Left renal pelvis (tissue), 4 donors: ENCODE data around the gene NOX5. TPM values are rescaled to one million over a fixed set of nuclear protein-coding genes. Genes with fewer than 3 reads are reported as not detected.
"Not testable (repeated sequence)": the region's sequence is repeated elsewhere in the genome, so short reads cannot be mapped to it uniquely, and the experiment has no call there.

ENCODE experiments used
- DNase-seq, 4 donors: peaks; one replicate each; pipeline ENCODE4 v3.0.0-alpha.2; 2013; ENCODE audit warnings: low read depth in 4 of 4, low spot score in 3 of 4
- polyA plus RNA-seq, 4 donors: library from polyadenylated mRNA; unstranded; fragments of 120-200 nt; gene quantifications; one replicate each; pipeline ENCODE4 v1.2.1, GENCODE V29; 2013; ENCODE audit not compliant: insufficient read length in 4 of 4

NOX5 gene
- polyA plus RNA-seq, 4 donors: 0.54 to 1.3 (median 0.62) TPM

DNA sequence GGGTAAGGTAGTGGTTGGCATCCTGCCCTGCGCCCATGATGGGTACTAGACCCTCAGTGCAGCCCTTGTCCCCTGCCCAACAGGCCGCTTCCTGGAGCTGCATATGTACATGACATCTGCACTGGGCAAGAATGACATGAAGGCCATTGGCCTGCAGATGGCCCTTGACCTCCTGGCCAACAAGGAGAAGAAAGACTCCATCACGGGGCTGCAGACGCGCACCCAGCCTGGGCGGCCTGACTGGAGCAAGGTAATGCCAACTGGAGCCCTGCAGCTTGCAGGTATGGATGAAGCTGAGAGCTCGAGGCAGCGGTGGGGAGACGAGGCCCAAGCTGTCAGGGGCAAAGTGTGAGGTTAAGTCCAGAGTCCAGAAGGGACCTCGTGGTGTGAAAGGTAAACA is 40.8 kb downstream of the NOX5 start:
- DNase-seq: no peak

- no peak for DNase-seq
These were observed 41.9 kb downstream of the NOX5 start for GRCh38 chr15:69056365-69056764.

GRCh38 chr15:69058830-69059556 is 44.5 kb downstream of the NOX5 start:
- peak; percentile 68 to 86 (median 80) for DNase-seq

- no peak for DNase-seq
These were observed 45.1 kb downstream of the NOX5 start for GRCh38 chr15:69059557-69059943.

DNA sequence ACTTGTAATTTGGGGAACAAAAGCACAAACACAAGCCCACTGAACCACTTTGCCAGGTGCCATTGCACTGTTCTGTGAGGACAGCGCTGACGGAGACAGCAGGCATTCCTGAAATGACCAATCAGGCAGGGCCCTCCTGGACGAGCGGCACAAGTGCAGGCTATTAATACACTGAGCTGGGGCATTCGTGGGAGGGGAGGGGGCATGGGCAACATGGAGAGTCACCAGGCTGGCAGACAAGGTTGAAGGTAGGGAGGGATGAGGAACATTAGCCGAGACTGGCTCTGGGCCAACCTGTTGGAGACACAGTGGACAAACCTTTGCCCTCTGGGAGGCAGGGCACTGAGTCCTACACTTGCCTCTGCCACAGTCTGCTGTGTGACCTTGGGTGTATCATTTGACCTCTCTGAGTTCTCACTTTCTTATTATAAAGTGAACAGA is 45.6 kb downstream of the NOX5 start:
- DNase-seq: no peak

- DNase-seq: no peak
These were observed 46.2 kb downstream of the NOX5 start for GRCh38 chr15:69060744-69061143.

DNA sequence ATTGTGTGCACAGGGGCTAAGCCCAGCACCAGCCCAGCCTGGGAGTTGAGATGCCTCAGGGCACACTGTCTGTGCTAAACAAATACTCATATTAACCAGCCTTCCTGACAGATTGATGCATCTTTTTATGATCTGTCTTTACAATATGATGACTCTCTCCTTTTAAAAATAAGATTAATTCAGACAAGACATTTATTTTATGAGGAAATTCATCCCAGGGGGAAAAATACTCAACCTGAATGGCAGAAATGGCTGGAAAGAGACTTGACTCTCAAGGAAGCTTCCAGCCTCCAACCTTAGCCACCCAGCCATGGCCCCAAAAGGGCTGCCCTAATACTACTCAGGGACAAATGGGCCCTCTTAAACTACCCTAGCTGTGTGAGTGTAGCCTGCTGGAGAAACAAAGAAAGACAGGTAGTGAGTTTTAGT is 46.9 kb downstream of the NOX5 start:
- no peak for DNase-seq

DNA sequence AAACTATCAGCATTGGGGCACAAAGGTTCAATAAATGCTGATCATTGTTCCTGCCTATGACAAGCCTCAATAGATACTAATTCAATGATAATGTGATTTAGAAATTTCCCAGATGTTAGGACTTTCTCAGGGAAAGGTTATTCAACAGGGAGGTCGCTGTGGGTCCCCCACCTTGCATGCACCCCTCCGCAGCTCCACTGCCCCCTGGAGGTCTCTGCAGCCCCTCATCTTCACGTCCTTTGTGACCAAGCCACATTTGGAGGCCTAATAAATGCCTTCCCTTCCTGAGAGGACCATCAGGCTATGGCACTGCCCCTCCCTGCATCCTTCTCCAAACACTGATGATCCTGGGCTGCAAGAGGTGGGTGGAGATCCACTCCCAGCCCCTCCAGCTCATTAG is 50.2 kb downstream of the NOX5 start:
- DNase-seq: no peak

- no peak for DNase-seq
These were observed 51.8 kb downstream of the NOX5 start for GRCh38 chr15:69066007-69066995.

DNA sequence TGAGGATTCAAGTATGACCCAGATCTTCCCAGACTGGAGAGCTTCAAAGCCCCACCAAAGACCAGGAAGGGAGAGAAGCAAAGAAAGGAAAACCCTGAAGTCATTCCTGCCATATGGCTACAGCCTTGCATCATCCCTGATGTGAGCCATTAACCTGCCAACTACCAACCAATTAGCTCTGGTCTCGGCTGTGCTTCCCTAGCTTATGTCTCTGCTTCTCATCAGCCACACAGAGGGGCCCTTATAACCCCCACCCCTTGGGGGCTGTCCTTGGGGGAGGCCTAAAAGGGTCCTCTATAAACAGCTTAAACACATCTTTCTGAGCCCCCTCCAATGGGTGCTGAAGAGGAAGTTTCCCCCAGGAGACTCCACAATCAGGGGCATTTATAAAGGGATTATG is 52.8 kb downstream of the NOX5 start:
- DNase-seq: no peak

- DNase-seq: no peak
These were observed 53.7 kb downstream of the NOX5 start for GRCh38 chr15:69068157-69068556.

DNA sequence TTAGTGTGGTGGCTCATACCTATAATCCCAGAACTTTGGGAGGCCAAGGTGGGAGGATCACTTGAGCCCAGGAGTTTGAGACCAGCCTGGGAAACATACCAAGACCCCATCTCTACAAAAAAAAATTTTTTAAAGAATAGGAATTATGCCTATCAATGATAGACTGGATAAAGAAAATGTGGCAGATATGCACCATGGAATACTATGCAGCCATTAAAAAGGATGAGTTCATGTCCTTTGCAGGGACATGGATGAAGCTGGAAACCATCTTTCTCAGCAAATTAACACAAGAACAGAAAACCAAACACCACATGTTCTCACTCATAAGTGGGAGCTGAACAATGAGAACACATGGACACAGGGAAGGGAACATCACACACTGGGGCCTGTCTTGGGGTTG is 54.8 kb downstream of the NOX5 start:
- DNase-seq: not testable (repeated sequence)

- no peak for DNase-seq
These were observed 55.5 kb downstream of the NOX5 start for GRCh38 chr15:69069996-69070395.

- DNase-seq: no peak
These were observed 55.9 kb downstream of the NOX5 start for GRCh38 chr15:69070396-69070795.

GRCh38 chr15:69071260-69071659 is 56.8 kb downstream of the NOX5 start:
- no peak for DNase-seq

GRCh38 chr15:69072906-69073305 is 58.4 kb downstream of the NOX5 start:
- DNase-seq: no peak

GRCh38 chr15:69074001-69074842 is 59.7 kb downstream of the NOX5 start:
- DNase-seq: peak in 1 of 4 donors; percentile 72

DNA sequence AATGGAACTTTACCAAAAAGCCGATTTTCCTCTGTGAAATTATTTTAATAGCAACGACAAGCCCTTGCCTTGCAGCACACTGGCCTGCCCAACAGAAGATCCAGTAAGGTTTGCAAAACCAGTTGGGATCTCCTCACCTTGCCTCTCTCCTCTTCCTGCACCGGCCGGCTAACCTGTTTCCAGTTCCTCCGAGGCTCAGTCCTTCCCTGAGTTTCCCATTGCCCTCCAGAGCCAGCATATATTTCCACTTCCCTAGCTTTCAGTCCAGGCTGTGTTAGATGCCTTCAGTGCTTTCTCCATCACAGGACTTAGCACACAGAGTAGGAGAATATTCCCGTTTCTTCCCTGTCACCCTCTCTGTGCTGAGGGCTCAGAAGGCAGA is 60.3 kb downstream of the NOX5 start:
- DNase-seq: no peak

GRCh38 chr15:69075440-69075839 is 60.9 kb downstream of the NOX5 start:
- DNase-seq: no peak

GRCh38 chr15:69076756-69077155 is 62.3 kb downstream of the NOX5 start:
- no peak for DNase-seq

DNA sequence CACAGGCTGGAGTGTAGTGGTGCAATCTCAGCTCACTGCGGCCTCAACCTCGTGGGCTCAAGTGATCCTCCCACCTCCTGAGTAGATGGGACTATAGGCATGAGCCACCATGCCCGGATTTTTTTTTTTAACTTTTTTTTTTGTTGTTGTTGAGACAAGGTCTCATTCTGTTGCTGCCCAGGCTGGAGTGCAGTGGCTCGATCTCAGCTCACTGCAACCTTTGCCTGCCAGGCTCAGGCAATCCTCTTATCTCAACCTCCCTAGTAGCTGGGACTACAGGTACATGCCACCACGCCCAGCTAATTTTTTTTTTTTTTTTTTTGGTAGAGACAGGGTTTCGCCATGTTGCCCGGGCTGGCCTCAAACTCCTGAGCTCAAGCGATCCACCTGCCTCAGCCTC is 64.1 kb downstream of the NOX5 start:
- no peak for DNase-seq
